ENCODE results near the gene ANKRD42.

- TF ChIP-seq CTCF (IDR thresholded peaks at IDR 0.05 in 2 of 3, conservative IDR thresholded peaks at IDR 0.05 in 1 of 3; ENCODE audit: borderline replicate concordance in 1 of 3, insufficient read depth in 1 of 3, low read depth in 2 of 3, low read length in 2 of 3) (no peak), YY1 (IDR thresholded peaks at IDR 0.05; ENCODE audit: extremely low read depth, insufficient replicate concordance, low read depth, low read length) (no peak), POLR2A (IDR thresholded peaks at IDR 0.05; ENCODE audit: borderline replicate concordance, extremely low read depth, insufficient read depth, insufficient read length) (no peak), POLR2AphosphoS5 (IDR thresholded peaks at IDR 0.05; ENCODE audit: low read depth, low read length) (no peak), RAD21 (IDR thresholded peaks at IDR 0.05; ENCODE audit: low read depth) (no peak), EZH2phosphoT487 (IDR thresholded peaks at IDR 0.05; ENCODE audit: borderline replicate concordance) (no peak), TCF7L2 (IDR thresholded peaks at IDR 0.05; ENCODE audit: borderline replicate concordance, extremely low read depth, insufficient read depth, insufficient read length) (no peak), REST (IDR thresholded peaks at IDR 0.05; ENCODE audit: low read depth) (no peak), SRF (IDR thresholded peaks at IDR 0.05; ENCODE audit: low read depth) (no peak)
Observed at GRCh38 chr11:83285151-83285770, 91.7 kb downstream of the ANKRD42 start.

Measured in HCT116 (cell line).